ENCODE results near the gene SUB1.

The SUB1 gene

GRCh38 chr5:32645246-32645645 is 59.9 kb downstream of the SUB1 start:
- no peaks in the 10 kb centered on the region for H3K4me1 ChIP-seq (ENCODE audit: insufficient read depth, low read length, severe bottlenecking)
- TF ChIP-seq CTCF (IDR thresholded peaks at IDR 0.05; ENCODE audit: low read length): no peak

GRCh38 chr5:32646061-32646969 is 61.0 kb downstream of the SUB1 start:
- no peak overlapping the region for H3K4me3 ChIP-seq (ENCODE audit: low read depth, low read length, poor library complexity, severe bottlenecking)
- H3F3A ChIP-seq (ENCODE audit: insufficient read depth, low read length): no peaks in the 10 kb centered on the region
- H3K27me3 ChIP-seq (ENCODE audit: insufficient read depth, low read length): no peaks in the 10 kb centered on the region
- no peaks in the 10 kb centered on the region for H3K9me3 ChIP-seq (ENCODE audit: low read length)
- no peaks in the 10 kb centered on the region for H4K20me1 ChIP-seq (ENCODE audit: insufficient read depth, low read length)
- no peak overlapping the region for H3K27ac ChIP-seq (ENCODE audit: low read depth, low read length, poor library complexity, severe bottlenecking)
- H3K36me3 ChIP-seq (ENCODE audit: insufficient read depth, low read length): no peaks in the 10 kb centered on the region
- no peak overlapping the region for H3K9ac ChIP-seq (ENCODE audit: low read length)
- no peaks in the 10 kb centered on the region for H3K9me2 ChIP-seq (ENCODE audit: low read depth, low read length)
- no peaks in the 10 kb centered on the region for H3K4me1 ChIP-seq (ENCODE audit: insufficient read depth, low read length, severe bottlenecking)
- H2AFZ ChIP-seq (ENCODE audit: low read length): no peak overlapping the region
- no peak overlapping the region for H3K4me2 ChIP-seq (ENCODE audit: low read length)
- no peaks in the 10 kb centered on the region for H3K79me2 ChIP-seq (ENCODE audit: insufficient read depth, low read length)
- no peak for TF ChIP-seq EZH2 (IDR thresholded peaks at IDR 0.05; ENCODE audit: borderline replicate concordance, low read length)
- no peak for TF ChIP-seq CTCF (IDR thresholded peaks at IDR 0.05; ENCODE audit: low read length)

More at GRCh38 chr5:32645246-32645645, 59.9 kb downstream of the SUB1 start:
- Histone ChIP-seq H3K27ac (ENCODE audit: low read depth, low read length, poor library complexity, severe bottlenecking) (no peak overlapping the region), H3K36me3 (ENCODE audit: insufficient read depth, low read length) (no peaks in the 10 kb centered on the region), H3K9me3 (ENCODE audit: low read length) (no peaks in the 10 kb centered on the region), H3K4me3 (ENCODE audit: low read depth, low read length, poor library complexity, severe bottlenecking) (no peak overlapping the region), H3K9me2 (ENCODE audit: low read depth, low read length) (no peaks in the 10 kb centered on the region), H3F3A (ENCODE audit: insufficient read depth, low read length) (no peaks in the 10 kb centered on the region), H4K20me1 (ENCODE audit: insufficient read depth, low read length) (no peaks in the 10 kb centered on the region), H3K79me2 (ENCODE audit: insufficient read depth, low read length) (no peaks in the 10 kb centered on the region), H2AFZ (ENCODE audit: low read length) (no peak overlapping the region), H3K27me3 (ENCODE audit: insufficient read depth, low read length) (no peaks in the 10 kb centered on the region), H3K4me2 (ENCODE audit: low read length) (no peak overlapping the region), H3K9ac (ENCODE audit: low read length) (no peak overlapping the region)

GRCh38 chr5:32651088-32651487 is 65.7 kb downstream of the SUB1 start:
- H2AFZ ChIP-seq (ENCODE audit: low read length): no peak overlapping the region
- no peaks in the 10 kb centered on the region for H3K27me3 ChIP-seq (ENCODE audit: insufficient read depth, low read length)
- no peaks in the 10 kb centered on the region for H3K79me2 ChIP-seq (ENCODE audit: insufficient read depth, low read length)
- H3K27ac ChIP-seq (ENCODE audit: low read depth, low read length, poor library complexity, severe bottlenecking): no peak overlapping the region
- TF ChIP-seq CTCF (IDR thresholded peaks at IDR 0.05; ENCODE audit: low read length) (no peak), EZH2 (IDR thresholded peaks at IDR 0.05; ENCODE audit: borderline replicate concordance, low read length) (no peak)
- H4K20me1 ChIP-seq (ENCODE audit: insufficient read depth, low read length): no peaks in the 10 kb centered on the region
- H3K9me3 ChIP-seq (ENCODE audit: low read length): no peaks in the 10 kb centered on the region
- H3K9ac ChIP-seq (ENCODE audit: low read length): no peak overlapping the region
- H3K4me3 ChIP-seq (ENCODE audit: low read depth, low read length, poor library complexity, severe bottlenecking): no peak overlapping the region
- no peaks in the 10 kb centered on the region for H3K9me2 ChIP-seq (ENCODE audit: low read depth, low read length)
- H3K36me3 ChIP-seq (ENCODE audit: insufficient read depth, low read length): no peaks in the 10 kb centered on the region
- no peaks in the 10 kb centered on the region for H3F3A ChIP-seq (ENCODE audit: insufficient read depth, low read length)
- no peaks in the 10 kb centered on the region for H3K4me1 ChIP-seq (ENCODE audit: insufficient read depth, low read length, severe bottlenecking)
- H3K4me2 ChIP-seq (ENCODE audit: low read length): no peak overlapping the region

All from OCI-LY1 (cell line).